Testis (tissue), 3 donors: ENCODE data around the gene ADAMTS12. TPM values are rescaled to one million over a fixed set of nuclear protein-coding genes. Genes with fewer than 3 reads are reported as not detected.
"Not testable (repeated sequence)": the region's sequence is repeated elsewhere in the genome, so short reads cannot be mapped to it uniquely, and the experiment has no call there.

Experiments used
- DNase-seq: peaks from one replicate; pipeline ENCODE4 v3.0.0-alpha.2; 2019
- H3K27ac ChIP-seq, 2 donors: fragments of 200-600 bp; sonication (generic); one replicate each; pipeline ENCODE4 v1.5.1; 2019
- H3K27me3 ChIP-seq: fragments of 200-600 bp; sonication (generic); one replicate; pipeline ENCODE4 v1.5.1; 2019
- H3K36me3 ChIP-seq: fragments of 200-600 bp; sonication (generic); one replicate; pipeline ENCODE4 v1.5.1; 2017; ENCODE audit warnings: low read depth; ENCODE audit errors: missing control alignments
- H3K4me1 ChIP-seq: fragments of 200-600 bp; sonication (generic); one replicate; pipeline ENCODE4 v1.5.1; 2019
- H3K4me3 ChIP-seq, 2 donors: fragments of 200-600 bp; sonication (generic); one replicate each; pipeline ENCODE4 v1.5.1; 2017 to 2019
- H3K9me3 ChIP-seq: fragments of 200-600 bp; sonication (generic); one replicate; pipeline ENCODE4 v1.5.1; 2017
- POLR2A ChIP-seq: fragments of 450-650 bp; IDR thresholded peaks from one replicate; pipeline ENCODE4 v1.6.1; 2017; ENCODE audit warnings: antibody characterized with exemption, mild to moderate bottlenecking, moderate library complexity
- WGBS, 2 donors: methylation state at CpG; one replicate each; pipeline ENCODE4 v1.1.5; 2018; 5-methylcytosine and 5-hydroxymethylcytosine counted together
- intact Hi-C: fragments of 100-400 bp; cut with DNase I; formaldehyde crosslinking; loops from one replicate; pipeline ENCODE4 v1.15.1; 2023; ENCODE audit warnings: low total_unique reads
- polyA plus RNA-seq: library from polyadenylated mRNA; stranded (reverse); fragments of 350-450 nt; fragmentation: Illumina TruSeq; extraction: RNeasy Lipid Tissue Mini Kit (QIAGEN cat#74804); gene quantifications from one replicate; pipeline ENCODE4 v1.2.3, GENCODE V29; 2014; ENCODE audit warnings: low read depth, low replicate concordance; ENCODE audit not compliant: insufficient read depth
- total RNA-seq, 2 donors: library from RNA; depleted of rRNA; stranded (reverse); fragments of >200 nt; gene quantifications; one replicate each; pipeline ENCODE4 v1.2.3, GENCODE V29; 2016
- TF ChIP-seq, protein P1 (sequence below), 3 experiments: fragments of 450-650 bp in 2 of 3; fragments of 200-600 bp in 1 of 3; sonication (generic) in 1 of 3; IDR thresholded peaks; one replicate each; pipeline ENCODE4 v1.5.1; 2016 to 2019; ENCODE audit warnings: antibody characterized with exemption in 3 of 3, mild to moderate bottlenecking in 2 of 3, moderate library complexity in 1 of 3

Gene ADAMTS12
- total and polyA plus RNA-seq, 3 donors from 2014 or later, result 4.9 to 9.3 (median 7.5) TPM

DNA sequence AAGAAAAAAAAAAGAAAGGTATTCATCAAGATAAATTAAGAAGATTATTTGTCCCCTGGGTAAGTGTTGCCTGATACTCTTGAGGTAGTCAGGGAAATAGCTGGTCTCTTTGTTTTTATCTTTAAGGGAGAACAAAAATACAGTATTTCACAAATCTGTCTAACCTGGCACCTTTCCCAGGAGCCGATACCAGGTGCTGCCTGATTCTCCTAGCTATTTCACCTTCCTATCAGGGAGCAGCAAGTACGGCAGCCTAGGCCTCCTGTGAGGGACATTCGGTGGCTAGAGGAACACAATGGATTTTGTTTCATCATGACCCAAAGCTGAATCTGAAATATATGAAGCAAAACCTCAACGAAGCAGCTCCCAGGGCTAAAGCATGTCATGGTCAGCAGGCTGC, 365.0 kb downstream of the ADAMTS12 start:
- H3K4me1 ChIP-seq, result no peaks in the 10 kb centered on the region
- no peak overlapping the region for H3K4me3 ChIP-seq
- H3K27ac ChIP-seq, result no peak overlapping the region
- H3K27me3 ChIP-seq, result no peaks in the 10 kb centered on the region
- WGBS, 2 donors, result 34 to 58% methylated on average over 3 to 4 of the region's 4 CpGs
- intact Hi-C loops, result no loop called here
- no peaks in the 10 kb centered on the region for H3K36me3 ChIP-seq
- no peak for DNase-seq
- no peak for TF ChIP-seq POLR2A
- TF ChIP-seq, protein P1, sequence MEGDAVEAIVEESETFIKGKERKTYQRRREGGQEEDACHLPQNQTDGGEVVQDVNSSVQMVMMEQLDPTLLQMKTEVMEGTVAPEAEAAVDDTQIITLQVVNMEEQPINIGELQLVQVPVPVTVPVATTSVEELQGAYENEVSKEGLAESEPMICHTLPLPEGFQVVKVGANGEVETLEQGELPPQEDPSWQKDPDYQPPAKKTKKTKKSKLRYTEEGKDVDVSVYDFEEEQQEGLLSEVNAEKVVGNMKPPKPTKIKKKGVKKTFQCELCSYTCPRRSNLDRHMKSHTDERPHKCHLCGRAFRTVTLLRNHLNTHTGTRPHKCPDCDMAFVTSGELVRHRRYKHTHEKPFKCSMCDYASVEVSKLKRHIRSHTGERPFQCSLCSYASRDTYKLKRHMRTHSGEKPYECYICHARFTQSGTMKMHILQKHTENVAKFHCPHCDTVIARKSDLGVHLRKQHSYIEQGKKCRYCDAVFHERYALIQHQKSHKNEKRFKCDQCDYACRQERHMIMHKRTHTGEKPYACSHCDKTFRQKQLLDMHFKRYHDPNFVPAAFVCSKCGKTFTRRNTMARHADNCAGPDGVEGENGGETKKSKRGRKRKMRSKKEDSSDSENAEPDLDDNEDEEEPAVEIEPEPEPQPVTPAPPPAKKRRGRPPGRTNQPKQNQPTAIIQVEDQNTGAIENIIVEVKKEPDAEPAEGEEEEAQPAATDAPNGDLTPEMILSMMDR (IDR thresholded peaks at IDR 0.05), result no peak
- H3K9me3 ChIP-seq, result no peaks in the 10 kb centered on the region

- no peak for DNase-seq
- no peak for TF ChIP-seq POLR2A
- TF ChIP-seq, protein P1 (IDR thresholded peaks at IDR 0.05), result no peak
- intact Hi-C loops, result no loop called here
- Histone ChIP-seq H3K27ac (no peak overlapping the region), H3K4me3 (no peak overlapping the region), H3K4me1 (no peaks in the 10 kb centered on the region), H3K36me3 (no peaks in the 10 kb centered on the region), H3K27me3 (no peaks in the 10 kb centered on the region), H3K9me3 (no peaks in the 10 kb centered on the region)
- 90 to 100% methylated on average over 2 of the region's 2 CpGs for WGBS, 2 donors
Observed at GRCh38 chr5:33524476-33524875, 367.3 kb downstream of the ADAMTS12 start.

DNA sequence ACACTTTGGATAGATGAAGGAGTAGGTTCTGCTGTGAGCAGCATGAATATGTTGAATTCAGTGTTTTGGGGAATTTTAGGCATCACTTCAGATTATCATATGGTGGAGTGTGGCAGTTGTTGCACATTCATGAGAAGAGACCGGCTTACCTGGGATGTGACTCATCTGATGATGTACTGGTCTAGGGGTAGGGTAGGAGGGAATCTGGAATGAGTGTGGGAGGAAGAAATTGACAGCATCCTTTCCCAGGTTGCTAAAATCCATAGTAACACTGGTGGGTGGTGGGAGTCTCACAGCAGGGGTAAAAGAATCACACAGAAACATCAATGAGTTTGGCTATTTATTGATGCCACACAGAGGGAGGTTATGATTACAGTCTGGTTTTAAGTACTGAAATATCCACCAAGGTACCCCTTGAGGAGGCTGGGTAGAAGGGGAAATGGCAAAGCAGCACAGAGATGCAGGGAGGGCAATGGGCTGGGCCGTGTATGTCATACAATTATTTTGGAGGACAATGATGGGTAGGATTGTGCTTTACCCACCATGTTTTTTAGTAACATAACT, 368.5 kb downstream of the ADAMTS12 start:
- Histone ChIP-seq H3K36me3 (no peaks in the 10 kb centered on the region), H3K4me1 (no peaks in the 10 kb centered on the region), H3K4me3 (no peak overlapping the region), H3K27me3 (no peaks in the 10 kb centered on the region), H3K9me3 (no peaks in the 10 kb centered on the region), H3K27ac (no peak overlapping the region)
- WGBS, 2 donors, result 90 to 92% methylated on average over 2 of the region's 2 CpGs
- intact Hi-C loops, result no loop called here
- TF ChIP-seq, protein P1 (IDR thresholded peaks at IDR 0.05), result no peak
- TF ChIP-seq POLR2A, result no peak
- DNase-seq, result no peak

DNA sequence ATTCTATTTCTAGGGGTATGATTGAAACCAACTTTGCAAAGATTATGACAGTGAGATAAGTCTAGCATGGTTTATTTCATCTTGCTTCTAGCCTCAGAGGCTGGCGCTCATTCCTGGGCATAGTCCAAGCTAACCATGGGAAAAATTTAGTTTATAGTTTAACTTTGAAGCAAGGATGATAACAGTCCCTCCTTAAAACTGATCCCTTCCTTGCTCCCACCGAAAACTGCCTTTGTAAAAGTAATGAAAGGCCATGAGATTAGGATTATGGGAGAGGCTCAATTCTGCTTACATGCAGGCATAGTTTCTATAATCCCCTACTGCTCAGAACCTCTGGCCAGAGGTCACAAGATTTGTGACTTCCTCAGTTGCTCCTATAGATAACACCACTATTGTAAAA, 375.4 kb downstream of the ADAMTS12 start:
- no peak for DNase-seq
- TF ChIP-seq POLR2A, result no peak
- TF ChIP-seq, protein P1 (IDR thresholded peaks at IDR 0.05), result no peak
- Histone ChIP-seq H3K9me3 (no peaks in the 10 kb centered on the region), H3K4me3 (no peak overlapping the region), H3K27me3 (no peaks in the 10 kb centered on the region), H3K27ac (no peak overlapping the region), H3K36me3 (no peaks in the 10 kb centered on the region), H3K4me1 (no peaks in the 10 kb centered on the region)
- 64 to 74% methylated on average over 2 of the region's 2 CpGs for WGBS, 2 donors
- intact Hi-C loops, result no loop called here

- intact Hi-C loops, H3K9me3 ChIP-seq, H3K36me3 ChIP-seq, H3K27me3 ChIP-seq, DNase-seq, H3K4me1 ChIP-seq, H3K27ac ChIP-seq: not testable (repeated sequence)
- WGBS, 2 donors, result 70 to 87% methylated on average over 2 to 29 of the region's 32 CpGs
- peak overlapping the region in 1 of 2 donors; percentile 43 for H3K4me3 ChIP-seq
Observed at GRCh38 chr5:33515366-33515765, 376.4 kb downstream of the ADAMTS12 start.
